ENCODE data around the gene CD24. TPM values are rescaled to one million over a fixed set of nuclear protein-coding genes. Genes with fewer than 3 reads are reported as not detected.

Gene CD24
- total and polyA plus RNA-seq, 2 of the 8 experiments (the other 6 are each of a cell fraction or from before 2014, with no cell fraction given): 2,134 to 2,327 TPM

GRCh38 chr6:106966671-106967640 lies 7.6 kb downstream of the CD24 start (continued):
- TF ChIP-seq RXRA (IDR thresholded peaks at IDR 0.05; ENCODE audit: insufficient read depth, low read depth, low read length): no peak
- TF ChIP-seq EP300 (IDR thresholded peaks at IDR 0.05; ENCODE audit: borderline replicate concordance in 1 of 2, low read depth in 2 of 2, low read length in 2 of 2): no peak
- no peak for TF ChIP-seq MAX (IDR thresholded peaks at IDR 0.05)

Measured in H1 (cell line).